ENCODE results near the gene LMOD1.

GRCh38 chr1:201968202-201968925 is 22.0 kb upstream of the LMOD1 start:
- TF ChIP-seq CTCF (IDR thresholded peaks at IDR 0.05) (no peak), EZH2 (IDR thresholded peaks at IDR 0.05) (no peak)
